Endothelial cell of umbilical vein (primary cell): Measurements from ENCODE around the gene CSTF2.

Experiments used
- EZH2 ChIP-seq: IDR thresholded peaks from 2 replicates; pipeline ENCODE4 v1.6.1; 2012; ENCODE audit warnings: borderline replicate concordance, low read depth, mild to moderate bottlenecking, moderate library complexity, low read length, inconsistent platforms; ENCODE audit not compliant: severe bottlenecking
- MYC ChIP-seq: IDR thresholded peaks from one replicate; pipeline ENCODE4 v1.6.1; 2011; ENCODE audit warnings: mild to moderate bottlenecking, low read depth, low read length
- POLR2A ChIP-seq: IDR thresholded peaks from 2 replicates; pipeline ENCODE4 v1.6.1; 2012; ENCODE audit warnings: low read depth, mild to moderate bottlenecking, control low read depth, low read length
- TF ChIP-seq, protein P1 (sequence below), 2 donors: IDR thresholded peaks; 1 replicate in 1 of 2; 2 replicates in 1 of 2; pipeline ENCODE4 v1.5.1; 2011; ENCODE audit warnings: low read length in 2 of 2, mild to moderate bottlenecking in 2 of 2, moderate library complexity in 2 of 2, control low read depth in 1 of 2, inconsistent platforms in 1 of 2, low read depth in 1 of 2; ENCODE audit not compliant: insufficient read depth in 1 of 2; ENCODE audit errors: extremely low read depth in 1 of 2
- TF ChIP-seq, protein P2 (sequence below): IDR thresholded peaks from 2 replicates; pipeline ENCODE4 v1.6.1; 2011; ENCODE audit not compliant: insufficient read depth, insufficient read length

DNA sequence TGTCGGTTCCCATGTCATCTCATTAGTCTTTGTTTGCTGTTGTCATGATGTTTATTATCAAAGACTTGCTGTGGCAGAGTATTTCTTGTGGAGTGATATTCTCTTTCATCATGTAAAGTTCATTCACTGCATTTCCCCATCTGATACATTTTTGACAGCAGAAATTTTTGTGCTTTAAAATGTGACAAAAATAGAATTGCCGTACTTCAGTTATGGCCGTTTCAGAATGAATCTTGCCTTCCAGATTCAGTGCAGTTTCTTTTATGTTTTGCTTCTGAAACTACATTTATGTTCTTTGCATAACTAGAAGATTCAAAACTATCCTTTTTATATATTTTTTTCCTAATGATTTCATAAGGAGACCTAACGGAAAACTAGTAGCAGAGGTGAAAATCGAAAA is 10.0 kb downstream of the CSTF2 start:
- TF ChIP-seq, protein P1, sequence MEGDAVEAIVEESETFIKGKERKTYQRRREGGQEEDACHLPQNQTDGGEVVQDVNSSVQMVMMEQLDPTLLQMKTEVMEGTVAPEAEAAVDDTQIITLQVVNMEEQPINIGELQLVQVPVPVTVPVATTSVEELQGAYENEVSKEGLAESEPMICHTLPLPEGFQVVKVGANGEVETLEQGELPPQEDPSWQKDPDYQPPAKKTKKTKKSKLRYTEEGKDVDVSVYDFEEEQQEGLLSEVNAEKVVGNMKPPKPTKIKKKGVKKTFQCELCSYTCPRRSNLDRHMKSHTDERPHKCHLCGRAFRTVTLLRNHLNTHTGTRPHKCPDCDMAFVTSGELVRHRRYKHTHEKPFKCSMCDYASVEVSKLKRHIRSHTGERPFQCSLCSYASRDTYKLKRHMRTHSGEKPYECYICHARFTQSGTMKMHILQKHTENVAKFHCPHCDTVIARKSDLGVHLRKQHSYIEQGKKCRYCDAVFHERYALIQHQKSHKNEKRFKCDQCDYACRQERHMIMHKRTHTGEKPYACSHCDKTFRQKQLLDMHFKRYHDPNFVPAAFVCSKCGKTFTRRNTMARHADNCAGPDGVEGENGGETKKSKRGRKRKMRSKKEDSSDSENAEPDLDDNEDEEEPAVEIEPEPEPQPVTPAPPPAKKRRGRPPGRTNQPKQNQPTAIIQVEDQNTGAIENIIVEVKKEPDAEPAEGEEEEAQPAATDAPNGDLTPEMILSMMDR (IDR thresholded peaks at IDR 0.05; ENCODE audit: extremely low read depth in 1 of 2, insufficient read depth in 1 of 2, low read depth in 1 of 2, low read length in 2 of 2) = no peak
- TF ChIP-seq, protein P2, sequence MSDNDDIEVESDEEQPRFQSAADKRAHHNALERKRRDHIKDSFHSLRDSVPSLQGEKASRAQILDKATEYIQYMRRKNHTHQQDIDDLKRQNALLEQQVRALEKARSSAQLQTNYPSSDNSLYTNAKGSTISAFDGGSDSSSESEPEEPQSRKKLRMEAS = no peak
- TF ChIP-seq EZH2 (no peak), MYC (no peak), POLR2A (no peak)
